A549 (cell line): ENCODE results near the gene ADAMTSL4. TPM values are rescaled to one million over a fixed set of nuclear protein-coding genes. Genes with fewer than 3 reads are reported as not detected.

Source experiments
- ATAC-seq, 2 experiments: fragments of 200-7000 bp in 1 of 2; fragments of >200 bp in 1 of 2; cut with Nextera tagmentation in 1 of 2; cut with Tn5 transposase in 1 of 2; 3 replicates each; pipeline versions ENCODE4 v1.8.0 to v1.9.1; 2018 to 2020; ENCODE audit warnings: mild to moderate bottlenecking in 1 of 2, moderate library complexity in 1 of 2
- CTCF ChIA-PET: fragments of 300-600 bp; sonication (Branson Sonifier 250); formaldehyde crosslinking; extraction: SDS; loops from one replicate; lab custom pipeline; 2021; ENCODE audit warnings: antibody characterized with exemption, inconsistent platforms; lab: Yijun Ruan, JAX
- POLR2A ChIA-PET: fragments of 350-600 bp; formaldehyde crosslinking; extraction: SDS; loops from one replicate; lab custom pipeline; 2021; ENCODE audit warnings: antibody characterized with exemption, inconsistent platforms; lab: Yijun Ruan, JAX
- DNase-seq, 2 experiments: peaks; one replicate each; pipeline versions ENCODE4 v3.0.0 to v3.0.0-alpha.2; 2011 to 2016; ENCODE audit warnings: low read depth in 1 of 2, low spot score in 1 of 2
- FAIRE-seq: peaks from 2 replicates; lab custom pipeline; 2011; peaks lifted over from hg19 to GRCh38; lab: Jason Lieb, UNC
- H3K27ac ChIP-seq, 2 experiments: fragments of >200 bp; sonication (Bioruptor Twin); formaldehyde crosslinking; 3 replicates each; pipeline ENCODE4 v1.5.1; 2016 to 2017
- H3K4me1 ChIP-seq: fragments of >200 bp; sonication (Bioruptor Twin); formaldehyde crosslinking; 3 replicates; pipeline ENCODE4 v1.6.1; 2016
- H3K4me2 ChIP-seq: fragments of >200 bp; sonication (Bioruptor Twin); formaldehyde crosslinking; 3 replicates; pipeline ENCODE4 v1.6.1; 2016
- H3K4me3 ChIP-seq: fragments of >200 bp; sonication (Bioruptor Twin); formaldehyde crosslinking; 3 replicates; pipeline ENCODE4 v1.5.1; 2016
- H3K9me3 ChIP-seq: fragments of >200 bp; sonication (Bioruptor Twin); formaldehyde crosslinking; 3 replicates; pipeline ENCODE4 v1.6.1; 2016
- BCL3 ChIP-seq: fragments of >200 bp; sonication (Bioruptor Twin); formaldehyde crosslinking; IDR thresholded peaks from 3 replicates; pipeline ENCODE4 v1.6.1; 2016
- CEBPB ChIP-seq, 2 experiments: fragments of >200 bp in 1 of 2; sonication (Bioruptor Twin) in 1 of 2; formaldehyde crosslinking in 1 of 2; IDR thresholded peaks; 2 replicates each; pipeline ENCODE4 v1.6.1; 2012 to 2016
- CTCF ChIP-seq: fragments of >200 bp; sonication (Bioruptor Twin); formaldehyde crosslinking; IDR thresholded peaks from 3 replicates; pipeline ENCODE4 v1.5.1; 2016
- EHF ChIP-seq: fragments of 250-450 bp; sonication (Bioruptor Pico); IDR thresholded peaks from 2 replicates; pipeline ENCODE4 v1.5.0; 2020; ENCODE audit warnings: mild to moderate bottlenecking
- FOSB ChIP-seq: fragments of 250-450 bp; sonication (Bioruptor Pico); IDR thresholded peaks from 2 replicates; pipeline ENCODE4 v1.5.0; 2020; ENCODE audit warnings: mild to moderate bottlenecking, moderate library complexity
- HMGXB4 ChIP-seq: fragments of 250-450 bp; sonication (Bioruptor Pico); IDR thresholded peaks from 2 replicates; pipeline ENCODE4 v1.5.0; 2021; ENCODE audit warnings: mild to moderate bottlenecking, moderate library complexity, borderline replicate concordance
- HOXA7 ChIP-seq: fragments of 250-450 bp; sonication (Bioruptor Pico); IDR thresholded peaks from 2 replicates; pipeline ENCODE4 v1.5.0; 2020; ENCODE audit warnings: mild to moderate bottlenecking, moderate library complexity
- HOXB5 ChIP-seq: fragments of 250-450 bp; sonication (Bioruptor Pico); IDR thresholded peaks from 2 replicates; pipeline ENCODE4 v1.5.0; 2020; ENCODE audit warnings: mild to moderate bottlenecking, moderate library complexity
- JUN ChIP-seq, 2 experiments: fragments of >200 bp; sonication (Bioruptor Twin); formaldehyde crosslinking; IDR thresholded peaks; 2 replicates in 1 of 2; 3 replicates in 1 of 2; pipeline ENCODE4 v1.6.1; 2016 to 2017
- KDM5A ChIP-seq: fragments of 200-600 bp; sonication (generic); IDR thresholded peaks from 2 replicates; pipeline ENCODE4 v1.6.1; 2016; ENCODE audit warnings: antibody characterized with exemption, mild to moderate bottlenecking
- PBX3 ChIP-seq: IDR thresholded peaks from 2 replicates; pipeline ENCODE4 v1.6.1; 2012
- PHF8 ChIP-seq: fragments of 200-600 bp; sonication (generic); IDR thresholded peaks from 2 replicates; pipeline ENCODE4 v1.6.1; 2016; ENCODE audit warnings: low read depth, mild to moderate bottlenecking, antibody characterized with exemption, moderate library complexity, borderline replicate concordance
- RARB ChIP-seq: fragments of 250-450 bp; sonication (Bioruptor Pico); IDR thresholded peaks from 2 replicates; pipeline ENCODE4 v1.8.0; 2021; ENCODE audit warnings: mild to moderate bottlenecking, moderate library complexity
- RCOR1 ChIP-seq: fragments of 150-350 bp; IDR thresholded peaks from 2 replicates; pipeline ENCODE4 v1.6.1; 2014; ENCODE audit warnings: antibody characterized with exemption, low read length, low read depth
- REST ChIP-seq: fragments of 200-600 bp; sonication (generic); IDR thresholded peaks from 2 replicates; pipeline ENCODE4 v1.6.1; 2016; ENCODE audit warnings: antibody characterized with exemption, mild to moderate bottlenecking, moderate library complexity
- TP53 ChIP-seq: fragments of 250-450 bp; sonication (Bioruptor Pico); IDR thresholded peaks from 2 replicates; pipeline ENCODE4 v1.5.0; 2021; ENCODE audit warnings: mild to moderate bottlenecking, moderate library complexity
- USF2 ChIP-seq: fragments of 450-650 bp; IDR thresholded peaks from 2 replicates; pipeline ENCODE4 v1.6.1; 2014; ENCODE audit warnings: antibody characterized with exemption
- ZC3H11A ChIP-seq: fragments of 450-650 bp; IDR thresholded peaks from 2 replicates; pipeline ENCODE4 v1.6.1; 2014; ENCODE audit warnings: antibody characterized with exemption, mild to moderate bottlenecking
- WGBS: methylation state at CpG from one replicate; pipeline ENCODE4 v1.1.6; 2017; ENCODE audit errors: missing lambda C conversion rate; 5-methylcytosine and 5-hydroxymethylcytosine counted together
- polyA plus RNA-seq, 4 experiments: library from polyadenylated mRNA; depleted of rRNA in 3 of 4; stranded (reverse); fragments of >200 nt; fragmentation: RNase III in 1 of 4; extraction: RNeasy Plus Mini Kit Qiagen cat#74134 plus additional on column Dnase treatment in 1 of 4; gene quantifications; 2 replicates in 3 of 4; 3 replicates in 1 of 4; pipeline ENCODE4 v1.2.3, GENCODE V29; 2011 to 2017

Gene ADAMTSL4
- polyA plus RNA-seq, 2 of the 4 experiments (the other 2 are of a cell fraction) = 1.3 to 2.0 TPM

- TF ChIP-seq CTCF = no peak
These were observed 25.9 kb downstream of the ADAMTSL4 start (continued) for GRCh38 chr1:150575072-150575489.

GRCh38 chr1:150575518-150576366 is 26.5 kb downstream of the ADAMTSL4 start:
- H3K9me3 ChIP-seq = no peaks in the 10 kb centered on the region
- DNase-seq (no peak), FAIRE-seq (no peak), ATAC-seq (no peak)
- 5% methylated on average over 1 of the region's 1 CpG for WGBS
- peak; percentile 34; the same call in 1 of the 2 replicates for TF ChIP-seq REST
- TF ChIP-seq JUN (IDR thresholded peaks at IDR 0.05) = no peak
- peak; percentile 79 for TF ChIP-seq HOXA7 (CRISPR knock-in tag)
- TF ChIP-seq CEBPB (IDR thresholded peaks at IDR 0.05) = peak in 1 of 2 experiments; percentile 62; a peak in 2 of 4 replicates
- no peak for TF ChIP-seq RCOR1
- peak; percentile 83 for TF ChIP-seq HMGXB4
- TF ChIP-seq FOSB (CRISPR knock-in tag) = 0 out of 2 replicates have a peak, but pooled peaks have one; percentile 25
- H3K4me2 ChIP-seq = peak overlapping the region; percentile 74
- ChIA-PET POLR2A (interaction anchor here (6.3 kb wide), 1 partner anchor 13 kb away, joined by 201 read pairs; no protein-coding TSS in a partner anchor), CTCF (interaction anchor here (0.9 to 7.4 kb wide), 5 partner anchors 12 to 237 kb away, joined by 3 to 140 read pairs (median 6); no protein-coding TSS in a partner anchor)
- peak overlapping the region; percentile 91 for H3K4me3 ChIP-seq
- peaks cover 61% of the 10 kb centered on the region for H3K4me1 ChIP-seq
- H3K27ac ChIP-seq = peak overlapping the region; percentile 70 to 98

- WGBS = 9% methylated on average over 4 of the region's 4 CpGs
- TF ChIP-seq USF2 = no peak
- TF ChIP-seq RARB (CRISPR knock-in tag) = peak; percentile 10; the same call in 1 of the 2 replicates
- TF ChIP-seq TP53 (CRISPR knock-in tag) = no peak
- no peak for TF ChIP-seq KDM5A
- TF ChIP-seq HOXB5 (CRISPR knock-in tag) = 0 out of 2 replicates have a peak, but pooled peaks have one; percentile 8
- no peak for TF ChIP-seq BCL3
- TF ChIP-seq EHF = no peak
- TF ChIP-seq PBX3 = no peak
- no peak for TF ChIP-seq PHF8
- no peak for TF ChIP-seq ZC3H11A
- peak overlapping the region; percentile 91 for H3K4me3 ChIP-seq
- peak overlapping the region in 1 of 2 experiments; percentile 98; a peak in 2 of 6 replicates for H3K27ac ChIP-seq
- no peak for FAIRE-seq
- peak overlapping the region; percentile 74 for H3K4me2 ChIP-seq
- DNase-seq = no peak
- H3K9me3 ChIP-seq = no peaks in the 10 kb centered on the region
- H3K4me1 ChIP-seq = peaks cover 55% of the 10 kb centered on the region
- POLR2A ChIA-PET = interaction anchor here (3.8 to 6.3 kb wide), 2 partner anchors 7 to 13 kb away, joined by 84 to 201 read pairs; no protein-coding TSS in a partner anchor
- CTCF ChIA-PET = interaction anchor here (1.2 to 7.4 kb wide), 3 partner anchors 12 to 237 kb away, joined by 4 to 140 read pairs (median 6); no protein-coding TSS in a partner anchor
- ATAC-seq = no peak
These were observed 27.1 kb downstream of the ADAMTSL4 start for GRCh38 chr1:150576367-150576711.
